Type B pancreatic cell (in vitro differentiated cells): ENCODE measurements around the gene ELK3. TPM values are rescaled to one million over a fixed set of nuclear protein-coding genes. Genes with fewer than 3 reads are reported as not detected.

Experiments
- DNase-seq: peaks from one replicate; pipeline ENCODE4 v3.0.0; 2021; ENCODE audit warnings: mixed read lengths; ENCODE audit not compliant: unreplicated experiment; ENCODE audit errors: extremely low spot score
- H3K27ac Mint-ChIP-seq: 2 replicates; pipeline ENCODE4 v1.8.0; 2021; ENCODE audit warnings: mild to moderate bottlenecking, mixed read lengths
- H3K27me3 Mint-ChIP-seq: 2 replicates; pipeline ENCODE4 v1.8.0; 2021; ENCODE audit warnings: mixed read lengths
- H3K36me3 Mint-ChIP-seq: 2 replicates; pipeline ENCODE4 v1.8.0; 2021; ENCODE audit warnings: mixed read lengths
- H3K4me1 Mint-ChIP-seq: one replicate; pipeline ENCODE4 v1.8.0; 2021; ENCODE audit warnings: mixed read lengths; ENCODE audit not compliant: unreplicated experiment
- H3K4me3 Mint-ChIP-seq: 2 replicates; pipeline ENCODE4 v1.8.0; 2021; ENCODE audit warnings: mild to moderate bottlenecking, mixed read lengths
- H3K9me3 Mint-ChIP-seq: 2 replicates; pipeline ENCODE4 v1.8.0; 2021; ENCODE audit warnings: mixed read lengths
- total RNA-seq: library from RNA; stranded (reverse); gene quantifications from 2 replicates; pipeline ENCODE4 v1.2.1, GENCODE V29; 2021; ENCODE audit warnings: low replicate concordance
- TF ChIP-seq, protein P1 (sequence below): fragments of 200-600 bp; sonication (generic); conservative IDR thresholded peaks from 2 replicates; pipeline ENCODE4 v1.5.0; 2021; ENCODE audit warnings: antibody characterized with exemption, mild to moderate bottlenecking

Gene ELK3
- total RNA-seq, 1 donor from 2014 or later: 17.6 TPM

- no peak overlapping the region for H3K27ac Mint-ChIP-seq
- H3K27me3 Mint-ChIP-seq: no peaks in the 10 kb centered on the region
- no peak for DNase-seq
- H3K36me3 Mint-ChIP-seq: peaks cover 4% of the 10 kb centered on the region
- H3K9me3 Mint-ChIP-seq: no peaks in the 10 kb centered on the region
- peaks cover 22% of the 10 kb centered on the region for H3K4me1 Mint-ChIP-seq
- TF ChIP-seq, protein P1, sequence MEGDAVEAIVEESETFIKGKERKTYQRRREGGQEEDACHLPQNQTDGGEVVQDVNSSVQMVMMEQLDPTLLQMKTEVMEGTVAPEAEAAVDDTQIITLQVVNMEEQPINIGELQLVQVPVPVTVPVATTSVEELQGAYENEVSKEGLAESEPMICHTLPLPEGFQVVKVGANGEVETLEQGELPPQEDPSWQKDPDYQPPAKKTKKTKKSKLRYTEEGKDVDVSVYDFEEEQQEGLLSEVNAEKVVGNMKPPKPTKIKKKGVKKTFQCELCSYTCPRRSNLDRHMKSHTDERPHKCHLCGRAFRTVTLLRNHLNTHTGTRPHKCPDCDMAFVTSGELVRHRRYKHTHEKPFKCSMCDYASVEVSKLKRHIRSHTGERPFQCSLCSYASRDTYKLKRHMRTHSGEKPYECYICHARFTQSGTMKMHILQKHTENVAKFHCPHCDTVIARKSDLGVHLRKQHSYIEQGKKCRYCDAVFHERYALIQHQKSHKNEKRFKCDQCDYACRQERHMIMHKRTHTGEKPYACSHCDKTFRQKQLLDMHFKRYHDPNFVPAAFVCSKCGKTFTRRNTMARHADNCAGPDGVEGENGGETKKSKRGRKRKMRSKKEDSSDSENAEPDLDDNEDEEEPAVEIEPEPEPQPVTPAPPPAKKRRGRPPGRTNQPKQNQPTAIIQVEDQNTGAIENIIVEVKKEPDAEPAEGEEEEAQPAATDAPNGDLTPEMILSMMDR: no peak
- no peak overlapping the region for H3K4me3 Mint-ChIP-seq
Observed at GRCh38 chr12:96237035-96237434, 42.9 kb downstream of the ELK3 start.

DNA sequence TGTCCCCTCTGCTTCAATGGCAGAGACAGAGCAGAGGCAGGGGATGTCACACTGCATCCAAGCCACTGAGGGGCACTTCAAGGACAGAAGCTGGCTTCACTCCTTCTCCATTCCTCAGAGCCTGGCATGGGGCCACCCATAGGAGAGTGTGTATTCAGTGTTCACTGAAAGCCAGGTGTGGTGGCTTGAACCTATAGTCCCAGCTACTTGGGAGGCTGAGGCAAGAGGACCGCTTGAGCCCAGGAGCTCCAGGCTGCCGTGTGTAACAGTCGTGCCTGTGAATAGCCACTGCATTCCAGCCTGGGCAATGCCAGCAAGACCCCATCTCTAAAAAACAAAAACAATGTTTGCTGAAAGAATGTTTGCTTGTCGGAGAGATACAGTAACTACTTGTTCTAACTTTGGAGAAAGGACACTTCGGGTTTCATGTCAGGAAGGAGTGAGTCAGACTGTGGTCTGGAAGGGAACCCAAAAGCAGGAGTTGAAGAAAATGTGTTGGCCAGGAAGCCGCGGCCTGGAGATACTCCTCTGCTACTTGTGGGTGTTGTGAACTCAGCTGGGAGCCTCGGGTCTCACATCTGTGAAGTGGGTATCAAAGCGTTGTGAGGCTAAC, 43.4 kb downstream of the ELK3 start:
- H3K4me1 Mint-ChIP-seq: peaks cover 23% of the 10 kb centered on the region
- no peak for DNase-seq

GRCh38 chr12:96238336-96239047, 44.3 kb downstream of the ELK3 start:
- Mint-ChIP-seq H3K4me3 (no peak overlapping the region), H3K27ac (no peak overlapping the region), H3K27me3 (no peaks in the 10 kb centered on the region), H3K4me1 (peaks cover 31% of the 10 kb centered on the region), H3K9me3 (no peaks in the 10 kb centered on the region), H3K36me3 (peaks cover 10% of the 10 kb centered on the region)
- TF ChIP-seq, protein P1: no peak
- no peak for DNase-seq

More for the DNA sequence above, 43.4 kb downstream of the ELK3 start:
- H3K27ac Mint-ChIP-seq: no peak overlapping the region
- H3K4me3 Mint-ChIP-seq: no peak overlapping the region
- H3K36me3 Mint-ChIP-seq: peaks cover 4% of the 10 kb centered on the region
- no peaks in the 10 kb centered on the region for H3K9me3 Mint-ChIP-seq
- no peaks in the 10 kb centered on the region for H3K27me3 Mint-ChIP-seq
- TF ChIP-seq, protein P1: no peak

- Mint-ChIP-seq H3K4me3 (peak overlapping the region; percentile 72), H3K27me3 (no peaks in the 10 kb centered on the region), H3K27ac (no peak overlapping the region), H3K4me1 (peaks cover 32% of the 10 kb centered on the region), H3K36me3 (peaks cover 10% of the 10 kb centered on the region), H3K9me3 (no peaks in the 10 kb centered on the region)
- peak; percentile 77 for DNase-seq
- TF ChIP-seq, protein P1: no peak
Observed at GRCh38 chr12:96239711-96240635, 45.8 kb downstream of the ELK3 start.

DNA sequence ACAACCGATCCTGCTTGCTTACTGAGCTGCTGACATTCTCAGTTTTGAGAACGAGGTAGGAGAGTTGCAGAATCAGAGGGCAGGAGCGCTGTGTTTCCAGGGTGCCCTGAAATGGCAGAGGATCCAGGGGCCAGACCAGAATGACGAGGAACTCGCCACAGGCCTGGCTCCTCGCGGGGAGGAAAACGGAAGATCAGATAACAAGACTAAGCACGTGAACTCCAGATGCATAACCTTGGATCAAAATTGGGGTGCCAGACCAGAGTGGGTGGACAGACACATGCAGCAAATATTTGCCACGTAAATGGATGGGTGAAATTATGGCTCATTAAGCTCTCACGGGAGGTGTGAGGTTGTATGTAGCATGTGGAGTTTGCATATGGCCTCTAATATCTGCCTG, 46.5 kb downstream of the ELK3 start:
- TF ChIP-seq, protein P1: no peak
- Mint-ChIP-seq H3K27me3 (no peaks in the 10 kb centered on the region), H3K27ac (no peak overlapping the region), H3K4me1 (peaks cover 37% of the 10 kb centered on the region), H3K4me3 (peak overlapping the region; percentile 15), H3K36me3 (peaks cover 10% of the 10 kb centered on the region), H3K9me3 (no peaks in the 10 kb centered on the region)
- DNase-seq: no peak
